Measurements from ENCODE around the gene BCL11A.

BCL11A gene

DNA sequence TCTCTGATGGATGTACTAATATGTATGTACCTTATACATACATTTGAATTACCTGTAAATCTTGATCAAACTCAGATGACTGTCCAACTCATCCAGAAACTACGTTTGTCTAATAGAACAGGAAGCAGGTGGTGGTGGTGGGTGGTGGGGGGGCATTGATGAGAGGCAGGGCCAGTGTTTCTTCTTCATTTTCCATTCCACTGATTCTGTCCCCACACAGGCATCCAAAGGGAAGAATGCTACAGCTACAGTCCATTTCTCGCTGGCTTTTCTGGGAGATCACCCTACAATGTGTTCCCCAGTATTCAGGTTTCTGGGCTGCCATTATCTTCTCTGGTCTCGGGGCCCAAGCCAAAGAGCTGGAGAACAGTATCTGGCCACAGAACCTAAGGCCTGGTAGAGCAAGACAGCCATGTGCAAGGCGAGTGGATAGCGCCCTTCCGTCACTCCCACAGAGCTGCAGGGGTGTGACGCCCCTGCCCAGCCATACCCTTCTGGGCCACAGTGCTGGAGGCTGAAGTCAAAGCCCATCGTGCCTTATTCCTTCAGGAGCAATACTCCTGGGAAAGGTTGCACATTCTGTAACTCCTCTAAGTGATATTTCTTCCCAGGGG is 54.5 kb downstream of the BCL11A start:
- no peak for DNase-seq (ENCODE audit: low read depth)
- TF ChIP-seq, protein P1, sequence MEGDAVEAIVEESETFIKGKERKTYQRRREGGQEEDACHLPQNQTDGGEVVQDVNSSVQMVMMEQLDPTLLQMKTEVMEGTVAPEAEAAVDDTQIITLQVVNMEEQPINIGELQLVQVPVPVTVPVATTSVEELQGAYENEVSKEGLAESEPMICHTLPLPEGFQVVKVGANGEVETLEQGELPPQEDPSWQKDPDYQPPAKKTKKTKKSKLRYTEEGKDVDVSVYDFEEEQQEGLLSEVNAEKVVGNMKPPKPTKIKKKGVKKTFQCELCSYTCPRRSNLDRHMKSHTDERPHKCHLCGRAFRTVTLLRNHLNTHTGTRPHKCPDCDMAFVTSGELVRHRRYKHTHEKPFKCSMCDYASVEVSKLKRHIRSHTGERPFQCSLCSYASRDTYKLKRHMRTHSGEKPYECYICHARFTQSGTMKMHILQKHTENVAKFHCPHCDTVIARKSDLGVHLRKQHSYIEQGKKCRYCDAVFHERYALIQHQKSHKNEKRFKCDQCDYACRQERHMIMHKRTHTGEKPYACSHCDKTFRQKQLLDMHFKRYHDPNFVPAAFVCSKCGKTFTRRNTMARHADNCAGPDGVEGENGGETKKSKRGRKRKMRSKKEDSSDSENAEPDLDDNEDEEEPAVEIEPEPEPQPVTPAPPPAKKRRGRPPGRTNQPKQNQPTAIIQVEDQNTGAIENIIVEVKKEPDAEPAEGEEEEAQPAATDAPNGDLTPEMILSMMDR (IDR thresholded peaks at IDR 0.05; ENCODE audit: insufficient read depth, low read depth, low read length, missing control alignments): no peak
- H3K4me3 ChIP-seq (ENCODE audit: low read length): no peak overlapping the region

DNA sequence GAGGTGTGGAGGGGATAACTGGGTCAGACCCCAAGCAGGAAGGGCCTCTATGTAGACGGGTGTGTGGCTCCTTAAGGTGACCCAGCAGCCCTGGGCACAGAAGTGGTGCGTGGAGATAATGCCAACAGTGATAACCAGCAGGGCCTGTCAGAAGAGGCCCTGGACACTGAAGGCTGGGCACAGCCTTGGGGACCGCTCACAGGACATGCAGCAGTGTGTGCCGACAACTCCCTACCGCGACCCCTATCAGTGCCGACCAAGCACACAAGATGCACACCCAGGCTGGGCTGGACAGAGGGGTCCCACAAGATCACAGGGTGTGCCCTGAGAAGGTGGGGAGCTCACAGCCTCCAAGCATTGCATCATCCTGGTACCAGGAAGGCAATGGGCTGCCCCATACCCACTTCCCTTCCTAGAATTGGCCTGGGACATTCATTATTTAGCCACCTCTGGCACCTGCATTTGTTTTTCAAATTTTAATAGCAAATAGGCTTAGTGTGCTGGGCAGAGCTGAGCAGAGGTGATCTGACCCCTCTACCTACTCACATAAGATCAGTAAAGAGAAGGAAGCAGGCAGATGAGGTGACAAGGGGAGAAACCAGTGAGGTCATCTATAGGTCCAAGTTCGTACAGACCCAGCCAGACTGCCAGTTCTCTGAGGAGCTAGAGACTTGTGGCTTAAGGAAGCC is 55.2 kb downstream of the BCL11A start:
- no peak for DNase-seq (ENCODE audit: low read depth)
- TF ChIP-seq, protein P1 (IDR thresholded peaks at IDR 0.05; ENCODE audit: insufficient read depth, low read depth, low read length, missing control alignments): no peak
- no peak overlapping the region for H3K4me3 ChIP-seq (ENCODE audit: low read length)

DNA sequence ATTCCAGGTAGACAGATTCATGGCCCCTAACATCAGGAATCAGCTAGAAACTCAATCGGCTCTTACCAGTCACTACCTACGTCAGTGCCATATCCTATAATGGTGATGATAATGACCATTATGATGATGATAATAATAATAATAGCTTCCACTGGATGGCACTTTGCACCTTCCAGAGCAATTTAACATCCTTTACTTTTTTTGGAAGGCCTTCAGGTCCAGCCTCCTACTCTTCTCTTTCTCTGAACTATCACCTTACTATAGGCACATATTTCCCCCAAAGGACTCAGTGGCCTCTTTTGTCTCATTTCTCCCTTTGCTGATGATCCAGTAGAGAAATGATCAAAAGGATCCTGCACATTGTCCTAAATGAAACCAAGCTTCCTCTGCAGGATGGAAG is 56.0 kb downstream of the BCL11A start:
- no peak for DNase-seq (ENCODE audit: low read depth)
- TF ChIP-seq, protein P1 (IDR thresholded peaks at IDR 0.05; ENCODE audit: insufficient read depth, low read depth, low read length, missing control alignments): no peak
- H3K4me3 ChIP-seq (ENCODE audit: low read length): no peak overlapping the region

DNA sequence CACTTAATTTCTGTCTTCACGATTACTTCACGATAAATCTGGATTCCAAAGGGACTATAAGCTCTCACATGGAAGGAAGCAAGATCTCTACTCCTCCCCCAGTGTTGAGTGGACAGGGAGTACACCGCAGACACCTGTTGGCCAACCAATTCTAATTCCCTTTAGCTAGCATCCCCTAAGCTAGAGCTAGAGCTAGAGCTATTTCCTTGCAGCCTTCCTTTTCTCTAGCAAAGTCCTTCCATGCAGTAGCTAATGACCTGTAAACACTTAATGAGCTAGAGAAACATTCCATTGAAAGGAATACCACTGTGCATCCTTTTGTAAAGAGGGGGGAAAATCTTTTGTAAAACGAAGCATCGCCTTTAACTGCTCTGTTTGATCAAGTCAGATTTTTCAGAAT is 56.5 kb downstream of the BCL11A start:
- no peak for DNase-seq (ENCODE audit: low read depth)
- H3K4me3 ChIP-seq (ENCODE audit: low read length): no peak overlapping the region
- TF ChIP-seq, protein P1 (IDR thresholded peaks at IDR 0.05; ENCODE audit: insufficient read depth, low read depth, low read length, missing control alignments): no peak

DNA sequence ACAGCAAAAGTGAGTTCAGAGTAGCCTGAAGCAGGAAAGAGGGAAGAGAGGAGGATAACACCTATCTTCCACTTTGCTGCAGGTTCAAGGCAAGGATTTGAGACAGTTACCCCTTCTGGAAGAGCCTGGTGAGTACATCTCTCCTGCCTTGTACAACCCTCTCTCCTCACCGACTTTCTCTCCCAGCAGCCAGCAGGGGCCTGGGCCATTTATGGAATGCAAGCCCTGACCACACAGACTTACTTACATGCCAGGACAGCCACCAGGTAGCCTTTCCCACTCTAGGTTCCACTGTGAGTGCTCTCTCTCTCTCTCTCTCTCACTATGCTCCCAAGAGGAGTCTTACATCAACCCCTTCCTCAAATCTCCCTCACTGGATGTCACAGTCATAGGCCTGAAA is 57.0 kb downstream of the BCL11A start:
- TF ChIP-seq, protein P1 (IDR thresholded peaks at IDR 0.05; ENCODE audit: insufficient read depth, low read depth, low read length, missing control alignments): no peak
- H3K4me3 ChIP-seq (ENCODE audit: low read length): no peak overlapping the region
- no peak for DNase-seq (ENCODE audit: low read depth)

DNA sequence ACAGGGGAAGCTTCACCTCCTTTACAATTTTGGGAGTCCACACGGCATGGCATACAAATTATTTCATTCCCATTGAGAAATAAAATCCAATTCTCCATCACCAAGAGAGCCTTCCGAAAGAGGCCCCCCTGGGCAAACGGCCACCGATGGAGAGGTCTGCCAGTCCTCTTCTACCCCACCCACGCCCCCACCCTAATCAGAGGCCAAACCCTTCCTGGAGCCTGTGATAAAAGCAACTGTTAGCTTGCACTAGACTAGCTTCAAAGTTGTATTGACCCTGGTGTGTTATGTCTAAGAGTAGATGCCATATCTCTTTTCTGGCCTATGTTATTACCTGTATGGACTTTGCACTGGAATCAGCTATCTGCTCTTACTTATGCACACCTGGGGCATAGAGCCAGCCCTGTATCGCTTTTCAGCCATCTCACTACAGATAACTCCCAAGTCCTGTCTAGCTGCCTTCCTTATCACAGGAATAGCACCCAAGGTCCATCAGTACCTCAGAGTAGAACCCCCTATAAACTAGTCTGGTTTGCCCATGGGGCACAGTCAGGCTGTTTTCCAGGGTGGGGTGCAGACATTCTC is 58.3 kb downstream of the BCL11A start:
- TF ChIP-seq, protein P1 (IDR thresholded peaks at IDR 0.05; ENCODE audit: insufficient read depth, low read depth, low read length, missing control alignments): no peak
- no peak for DNase-seq (ENCODE audit: low read depth)

More for the DNA sequence above, 58.3 kb downstream of the BCL11A start:
- H3K4me3 ChIP-seq (ENCODE audit: low read length): no peak overlapping the region

All from epithelial cell of esophagus (primary cell).